ENCODE measurements around the gene BNIP2.
A peak's percentile ranks its signal among the peaks of the same experiment; 100 is the strongest.

BNIP2 gene

GRCh38 chr15:59738676-59739075, 49.6 kb upstream of the BNIP2 start:
- H3K36me3 ChIP-seq (ENCODE audit: control insufficient read depth in 2 of 2, insufficient read depth in 1 of 2, low read length in 2 of 2): no peaks in the 10 kb centered on the region
- POLR2A ChIA-PET: no interaction called here
- H3K4me3 ChIP-seq (ENCODE audit: low read depth, low read length): no peak overlapping the region
- no peak overlapping the region for H3K27ac ChIP-seq (ENCODE audit: extremely low read depth, low read depth, low read length)
- TF ChIP-seq KLF1 (tag by site-specific recombination; IDR thresholded peaks at IDR 0.05) (no peak), ZNF624 (tag by site-specific recombination; IDR thresholded peaks at IDR 0.05) (no peak), GLIS2 (tag by site-specific recombination; IDR thresholded peaks at IDR 0.05) (no peak), ZEB2 (tag by site-specific recombination; IDR thresholded peaks at IDR 0.05) (no peak), PATZ1 (tag by site-specific recombination; IDR thresholded peaks at IDR 0.05) (no peak), ZNF133 (tag by site-specific recombination; IDR thresholded peaks at IDR 0.05) (no peak)
- CTCF ChIA-PET: no interaction called here
- H3K4me1 ChIP-seq (ENCODE audit: control insufficient read depth, insufficient read depth, low read length): peaks cover 4% of the 10 kb centered on the region
- H3K9me3 ChIP-seq (ENCODE audit: control insufficient read depth, insufficient read depth, low read depth, low read length): no peaks in the 10 kb centered on the region

GRCh38 chr15:59736181-59736580, 47.1 kb upstream of the BNIP2 start:
- Histone ChIP-seq H3K9me3 (ENCODE audit: control insufficient read depth, insufficient read depth, low read depth, low read length) (no peaks in the 10 kb centered on the region), H3K4me1 (ENCODE audit: control insufficient read depth, insufficient read depth, low read length) (peaks cover 2% of the 10 kb centered on the region; the same call in 1 of the 2 replicates), H3K27ac (ENCODE audit: extremely low read depth, low read depth, low read length) (no peak overlapping the region), H3K4me3 (ENCODE audit: low read depth, low read length) (no peak overlapping the region), H3K36me3 (ENCODE audit: control insufficient read depth in 2 of 2, insufficient read depth in 1 of 2, low read length in 2 of 2) (no peaks in the 10 kb centered on the region)
- POLR2A ChIA-PET: no interaction called here
- no peak for TF ChIP-seq SCRT1 (tag by site-specific recombination; IDR thresholded peaks at IDR 0.05; ENCODE audit: borderline replicate concordance)
- CTCF ChIA-PET: interaction anchor here (1.2 kb wide), 1 partner anchor 12 kb away, joined by 4 read pairs; no protein-coding TSS in a partner anchor

GRCh38 chr15:59725151-59725486, 36.0 kb upstream of the BNIP2 start:
- ChIA-PET CTCF (interaction anchor here (0.6 to 5.2 kb wide), 22 partner anchors 9 to 860 kb away, joined by 3 to 60 read pairs (median 4); no protein-coding TSS in a partner anchor), POLR2A (interaction anchor here (0.6 kb wide), 1 partner anchor 455 kb away, joined by 6 read pairs; no protein-coding TSS in a partner anchor)
- TF ChIP-seq ZNF19 (tag by site-specific recombination; IDR thresholded peaks at IDR 0.05; ENCODE audit: low read depth) (no peak), ZNF335 (tag by site-specific recombination; conservative IDR thresholded peaks at IDR 0.05) (0 out of 2 replicates have a peak, but pooled peaks have one; percentile 25), ZBTB6 (tag by site-specific recombination; IDR thresholded peaks at IDR 0.05) (peak; percentile 50; the same call in 1 of the 2 replicates), ZNF777 (tag by site-specific recombination; IDR thresholded peaks at IDR 0.05; ENCODE audit: borderline replicate concordance) (no peak), ZEB2 (tag by site-specific recombination; IDR thresholded peaks at IDR 0.05) (no peak)
- Histone ChIP-seq H3K9me3 (ENCODE audit: control insufficient read depth, insufficient read depth, low read depth, low read length) (no peaks in the 10 kb centered on the region), H3K4me3 (ENCODE audit: low read depth, low read length) (no peak overlapping the region), H3K27ac (ENCODE audit: extremely low read depth, low read depth, low read length) (no peak overlapping the region), H3K36me3 (ENCODE audit: control insufficient read depth in 2 of 2, insufficient read depth in 1 of 2, low read length in 2 of 2) (no peaks in the 10 kb centered on the region), H3K4me1 (ENCODE audit: control insufficient read depth, insufficient read depth, low read length) (no peaks in the 10 kb centered on the region)

GRCh38 chr15:59723687-59724346, 34.7 kb upstream of the BNIP2 start:
- no peaks in the 10 kb centered on the region for H3K4me1 ChIP-seq (ENCODE audit: control insufficient read depth, insufficient read depth, low read length)
- TF ChIP-seq GLIS1 (tag by site-specific recombination; IDR thresholded peaks at IDR 0.05) (peak; percentile 33; the same call in 1 of the 2 replicates), SCRT2 (tag by site-specific recombination; IDR thresholded peaks at IDR 0.05) (peak; percentile 54; the same call in 1 of the 2 replicates), OSR2 (tag by site-specific recombination; IDR thresholded peaks at IDR 0.05) (no peak)
- H3K27ac ChIP-seq (ENCODE audit: extremely low read depth, low read depth, low read length): no peak overlapping the region
- ChIA-PET POLR2A (no interaction called here), CTCF (interaction anchor here (0.7 to 5.2 kb wide), 17 partner anchors 8 to 797 kb away, joined by 3 to 60 read pairs (median 5); no protein-coding TSS in a partner anchor)
- no peak overlapping the region for H3K4me3 ChIP-seq (ENCODE audit: low read depth, low read length)
- no peaks in the 10 kb centered on the region for H3K9me3 ChIP-seq (ENCODE audit: control insufficient read depth, insufficient read depth, low read depth, low read length)
- H3K36me3 ChIP-seq (ENCODE audit: control insufficient read depth in 2 of 2, insufficient read depth in 1 of 2, low read length in 2 of 2): no peaks in the 10 kb centered on the region

All from HEK293 (cell line).